ENCODE results near the gene LRMDA. TPM values are rescaled to one million over a fixed set of nuclear protein-coding genes. Genes with fewer than 3 reads are reported as not detected.

Gene LRMDA
- total and polyA plus RNA-seq, 12 donors, result 30.7 to 132 (median 78.1) TPM

DNA sequence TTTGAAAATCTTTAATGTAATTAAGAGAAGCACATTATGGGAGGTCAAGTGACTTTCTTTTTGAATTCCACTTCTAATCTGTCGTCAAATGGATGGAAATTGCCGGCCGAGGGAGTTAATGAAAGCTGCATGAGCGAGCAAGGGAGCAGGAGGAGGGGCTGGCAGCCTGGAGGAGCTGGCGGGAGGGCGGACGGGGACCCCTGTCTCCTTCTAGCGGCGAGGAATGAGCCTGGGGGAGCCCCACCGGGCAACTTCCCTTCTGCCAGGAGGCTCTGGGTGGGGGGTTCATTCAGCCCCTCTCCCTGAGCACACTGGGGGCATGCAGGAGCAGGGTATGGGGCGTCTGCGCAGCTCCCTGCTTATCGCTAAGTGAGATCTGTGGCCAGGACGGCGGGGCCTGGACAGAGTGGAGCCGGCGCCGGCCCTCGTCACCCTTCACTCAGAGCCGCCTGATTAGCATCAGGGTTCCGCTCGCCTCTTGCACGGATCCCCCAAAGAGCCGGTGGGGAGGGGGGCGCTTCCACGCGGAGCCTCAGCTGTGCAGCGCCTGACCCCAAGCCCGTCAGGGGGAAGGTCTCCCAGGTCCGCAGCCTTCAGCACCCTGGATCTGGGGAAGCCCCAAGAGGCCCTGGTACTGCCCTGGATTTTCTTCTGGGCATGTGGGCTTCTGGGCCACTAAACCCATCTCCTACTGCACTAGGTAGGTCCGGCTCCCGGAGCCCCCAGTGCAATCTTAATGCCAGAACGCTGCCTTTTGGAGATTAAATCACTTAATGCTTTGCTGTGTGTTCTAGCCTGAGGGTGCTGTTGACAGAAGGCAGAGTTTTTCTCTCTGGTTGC, 680.8 kb downstream of the LRMDA start:
- H3K4me3 ChIP-seq, result no peak overlapping the region

DNA sequence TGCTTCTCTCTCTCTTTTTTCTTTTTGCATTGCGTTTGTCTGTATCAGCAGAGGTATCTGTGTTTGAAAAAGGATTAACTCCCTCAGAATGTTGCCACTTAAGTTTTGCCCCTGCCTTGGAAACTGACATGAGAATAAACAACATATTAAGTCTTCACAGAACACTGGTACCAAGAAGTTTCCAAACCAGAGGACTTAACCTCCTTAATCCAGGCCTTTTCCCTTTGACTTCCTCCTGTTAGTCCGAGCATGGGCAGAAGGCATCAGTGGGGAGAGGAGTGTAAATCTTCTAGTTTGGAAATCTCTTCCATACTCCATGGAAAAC, 681.4 kb downstream of the LRMDA start:
- H3K27me3 ChIP-seq, result no peaks in the 10 kb centered on the region
- no peak for DNase-seq
- no peak for TF ChIP-seq POLR2A (IDR thresholded peaks at IDR 0.05)
- TF ChIP-seq, protein P1, sequence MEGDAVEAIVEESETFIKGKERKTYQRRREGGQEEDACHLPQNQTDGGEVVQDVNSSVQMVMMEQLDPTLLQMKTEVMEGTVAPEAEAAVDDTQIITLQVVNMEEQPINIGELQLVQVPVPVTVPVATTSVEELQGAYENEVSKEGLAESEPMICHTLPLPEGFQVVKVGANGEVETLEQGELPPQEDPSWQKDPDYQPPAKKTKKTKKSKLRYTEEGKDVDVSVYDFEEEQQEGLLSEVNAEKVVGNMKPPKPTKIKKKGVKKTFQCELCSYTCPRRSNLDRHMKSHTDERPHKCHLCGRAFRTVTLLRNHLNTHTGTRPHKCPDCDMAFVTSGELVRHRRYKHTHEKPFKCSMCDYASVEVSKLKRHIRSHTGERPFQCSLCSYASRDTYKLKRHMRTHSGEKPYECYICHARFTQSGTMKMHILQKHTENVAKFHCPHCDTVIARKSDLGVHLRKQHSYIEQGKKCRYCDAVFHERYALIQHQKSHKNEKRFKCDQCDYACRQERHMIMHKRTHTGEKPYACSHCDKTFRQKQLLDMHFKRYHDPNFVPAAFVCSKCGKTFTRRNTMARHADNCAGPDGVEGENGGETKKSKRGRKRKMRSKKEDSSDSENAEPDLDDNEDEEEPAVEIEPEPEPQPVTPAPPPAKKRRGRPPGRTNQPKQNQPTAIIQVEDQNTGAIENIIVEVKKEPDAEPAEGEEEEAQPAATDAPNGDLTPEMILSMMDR (IDR thresholded peaks at IDR 0.05), result no peak
- H3K36me3 ChIP-seq (replicated peaks in 1 of 2), result no peaks in the 10 kb centered on the region
- no peaks in the 10 kb centered on the region for H3K9me3 ChIP-seq (replicated peaks in 1 of 3)
- no peak overlapping the region for H3K4me3 ChIP-seq
- intact Hi-C loops (cut with DNase I), result no loop called here
- H3K27ac ChIP-seq, result no peak overlapping the region
- H3K4me1 ChIP-seq (replicated peaks in 1 of 2), result no peaks in the 10 kb centered on the region
- WGBS, 4 donors, result 80 to 100% (median 97%) methylated on average over 2 of the region's 2 CpGs

More for the DNA sequence above, 680.8 kb downstream of the LRMDA start:
- Histone ChIP-seq H3K27me3 (no peaks in the 10 kb centered on the region), H3K36me3 (replicated peaks in 1 of 2) (no peaks in the 10 kb centered on the region), H3K27ac (no peak overlapping the region), H3K4me1 (replicated peaks in 1 of 2) (no peaks in the 10 kb centered on the region), H3K9me3 (replicated peaks in 1 of 3) (no peaks in the 10 kb centered on the region)
- TF ChIP-seq POLR2A (IDR thresholded peaks at IDR 0.05), result no peak
- TF ChIP-seq, protein P1 (IDR thresholded peaks at IDR 0.05), result no peak
- intact Hi-C loops (cut with DNase I), result no loop called here
- 80 to 87% (median 83%) methylated on average over 10 to 33 of the region's 33 CpGs for WGBS, 4 donors
- no peak for DNase-seq

DNA sequence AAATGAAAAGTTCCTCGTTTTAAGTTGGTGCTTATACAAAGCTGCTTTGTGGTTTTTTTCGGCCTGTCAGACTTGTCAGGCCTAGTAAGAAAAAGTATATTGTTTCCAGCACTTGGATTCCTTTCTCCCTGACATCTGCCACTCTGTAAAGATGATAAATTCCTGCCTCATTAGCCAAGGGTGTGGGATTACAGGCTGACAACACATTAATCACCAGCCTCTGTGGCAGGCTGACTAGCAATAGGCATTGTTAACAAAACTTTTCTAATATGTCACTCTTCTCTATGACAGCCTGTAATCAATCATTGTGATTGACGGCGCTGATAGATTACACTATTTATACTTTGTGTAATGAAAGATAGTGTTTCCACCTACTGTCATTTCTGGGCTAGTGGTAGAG, 682.5 kb downstream of the LRMDA start:
- WGBS, 4 donors, result 83 to 92% (median 86%) methylated on average over 4 of the region's 4 CpGs
- no peak overlapping the region for H3K4me3 ChIP-seq
- H3K36me3 ChIP-seq (replicated peaks in 1 of 2), result no peaks in the 10 kb centered on the region
- H3K27ac ChIP-seq, result no peak overlapping the region
- DNase-seq, result no peak
- H3K27me3 ChIP-seq, result no peaks in the 10 kb centered on the region
- no peaks in the 10 kb centered on the region for H3K4me1 ChIP-seq (replicated peaks in 1 of 2)
- no peak for TF ChIP-seq POLR2A (IDR thresholded peaks at IDR 0.05)
- TF ChIP-seq, protein P1 (IDR thresholded peaks at IDR 0.05), result no peak
- no peaks in the 10 kb centered on the region for H3K9me3 ChIP-seq (replicated peaks in 1 of 3)
- intact Hi-C loops (cut with DNase I), result no loop called here

DNA sequence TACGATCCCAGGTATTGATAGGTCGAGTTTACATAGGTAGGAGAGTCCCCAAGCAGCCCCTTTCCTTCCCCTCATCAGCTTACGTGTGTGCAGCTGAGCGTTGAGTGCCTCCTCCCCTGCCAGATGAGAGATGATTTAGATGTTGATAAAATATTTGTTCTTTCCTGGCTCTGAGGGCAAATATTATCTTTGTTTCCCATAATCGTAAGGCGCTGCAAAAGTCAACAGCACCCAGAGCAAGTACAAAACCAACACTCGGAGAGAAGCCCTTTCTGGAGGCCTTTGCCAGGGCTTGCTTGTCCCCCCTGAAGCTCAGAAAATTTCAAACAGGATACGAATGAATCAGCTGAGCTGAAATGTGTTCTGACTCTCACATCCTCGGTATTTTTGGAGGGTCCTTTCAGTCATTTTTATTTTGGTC, 683.2 kb downstream of the LRMDA start:
- H3K4me1 ChIP-seq (replicated peaks in 1 of 2), result no peaks in the 10 kb centered on the region
- TF ChIP-seq, protein P1 (IDR thresholded peaks at IDR 0.05), result no peak
- TF ChIP-seq POLR2A (IDR thresholded peaks at IDR 0.05), result no peak
- no peak for DNase-seq
- H3K9me3 ChIP-seq (replicated peaks in 1 of 3), result no peaks in the 10 kb centered on the region
- intact Hi-C loops (cut with DNase I), result no loop called here
- H3K36me3 ChIP-seq (replicated peaks in 1 of 2), result no peaks in the 10 kb centered on the region
- 74 to 84% (median 82%) methylated on average over 9 of the region's 9 CpGs for WGBS, 4 donors
- no peak overlapping the region for H3K4me3 ChIP-seq
- H3K27ac ChIP-seq, result no peak overlapping the region
- H3K27me3 ChIP-seq, result no peaks in the 10 kb centered on the region

Measured in adrenal gland (tissue), 12 donors.